Esophagus muscularis mucosa (tissue), 4 donors: Measurements from ENCODE around the gene CORO7. TPM values are rescaled to one million over a fixed set of nuclear protein-coding genes. Genes with fewer than 3 reads are reported as not detected.

Experiments used
- DNase-seq: peaks from one replicate; pipeline ENCODE4 v3.0.0-alpha.2; 2017; ENCODE audit errors: extremely low spot score
- H3K27ac ChIP-seq, 4 donors: fragments of 200-600 bp; sonication (generic); replicated peaks in 1 of 4; 1 replicate in 3 of 4; 2 replicates in 1 of 4; pipeline ENCODE4 v1.5.1; 2016 to 2019; ENCODE audit warnings: mild to moderate bottlenecking in 1 of 4
- H3K27me3 ChIP-seq, 4 donors: fragments of 200-600 bp; sonication (generic); one replicate each; pipeline versions ENCODE4 v1.5.1 to v1.6.0; 2016 to 2019
- H3K36me3 ChIP-seq, 4 donors: fragments of 200-600 bp; sonication (generic); one replicate each; pipeline ENCODE4 v1.5.1; 2016 to 2019
- H3K4me1 ChIP-seq, 4 donors: fragments of 200-600 bp; sonication (generic); one replicate each; pipeline ENCODE4 v1.5.1; 2016 to 2019
- H3K4me3 ChIP-seq, 4 donors: fragments of 200-600 bp; sonication (generic); 1 replicate in 2 of 4; 2 replicates in 2 of 4; pipeline ENCODE4 v1.5.1; 2016 to 2019; ENCODE audit warnings: mild to moderate bottlenecking in 4 of 4, moderate library complexity in 1 of 4
- H3K9me3 ChIP-seq, 4 donors: fragments of 200-600 bp; sonication (generic); 1 replicate in 3 of 4; 2 replicates in 1 of 4; pipeline ENCODE4 v1.5.1; 2016 to 2019
- CTCF ChIP-seq, 3 experiments: fragments of 200-600 bp in 2 of 3; fragments of 450-650 bp in 1 of 3; sonication (generic) in 2 of 3; IDR thresholded peaks; one replicate each; pipeline ENCODE4 v1.5.1; 2017 to 2019; ENCODE audit warnings: antibody characterized with exemption in 3 of 3, mild to moderate bottlenecking in 2 of 3, moderate library complexity in 1 of 3
- EP300 ChIP-seq: sonication (generic); formaldehyde crosslinking; IDR thresholded peaks from one replicate; pipeline ENCODE4 v1.6.1; 2017; ENCODE audit warnings: antibody characterized with exemption
- POLR2A ChIP-seq: fragments of 450-650 bp; IDR thresholded peaks from one replicate; pipeline ENCODE4 v1.6.1; 2017; ENCODE audit warnings: antibody characterized with exemption, moderate library complexity, mild to moderate bottlenecking, low read depth
- POLR2AphosphoS5 ChIP-seq, 2 donors: sonication (generic); formaldehyde crosslinking; IDR thresholded peaks; one replicate each; pipeline ENCODE4 v1.6.1; 2017; ENCODE audit warnings: antibody characterized with exemption in 2 of 2
- WGBS: methylation state at CpG from one replicate; pipeline ENCODE4 v1.1.5; 2018; 5-methylcytosine and 5-hydroxymethylcytosine counted together
- intact Hi-C: fragments of 100-400 bp; cut with DNase I; formaldehyde crosslinking; loops from one replicate; pipeline ENCODE4 v1.15.1; 2023
- total RNA-seq, 4 donors: library from RNA; depleted of rRNA; stranded (reverse); fragments of >200 nt; gene quantifications; one replicate each; pipeline versions ENCODE4 v1.1.0 to v1.2.1, GENCODE V29; 2016

Gene CORO7
- total RNA-seq, 4 donors from 2014 or later = 11.6 to 24.6 (median 21.3) TPM

DNA sequence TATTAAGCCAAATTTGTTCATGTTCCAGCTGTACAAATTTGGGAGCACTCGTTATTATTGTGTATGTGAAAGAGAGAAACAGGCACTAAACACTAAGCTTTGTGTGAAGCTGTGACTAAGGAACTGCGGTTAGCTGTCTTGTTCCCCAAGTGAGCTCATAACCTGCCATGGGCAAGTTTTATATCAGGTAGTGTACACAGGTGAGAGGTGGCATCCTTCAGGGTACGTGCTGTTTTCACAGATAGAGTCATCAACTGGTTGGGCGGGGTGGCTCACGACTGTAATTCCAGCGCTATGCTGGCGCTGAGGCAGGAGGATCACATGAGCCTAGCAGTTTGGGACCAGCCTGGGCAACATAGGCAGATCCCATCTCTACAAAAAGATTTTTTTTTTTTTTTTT is 12.1 kb upstream of the CORO7 start:
- intact Hi-C loops = no loop called here
- no peaks in the 10 kb centered on the region for H3K9me3 ChIP-seq
- peaks cover 0 to 29% (median 11%) of the 10 kb centered on the region in 4 donors for H3K36me3 ChIP-seq
- 97% methylated on average over 7 of the region's 7 CpGs for WGBS
- H3K27me3 ChIP-seq = no peaks in the 10 kb centered on the region
- H3K4me3 ChIP-seq = no peak overlapping the region
- H3K27ac ChIP-seq = no peak overlapping the region
- no peak for TF ChIP-seq POLR2AphosphoS5 (IDR thresholded peaks at IDR 0.05)
- TF ChIP-seq EP300 = no peak
- no peak for TF ChIP-seq CTCF (IDR thresholded peaks at IDR 0.05)
- no peak for TF ChIP-seq POLR2A
- peaks cover 20 to 30% (median 26%) of the 10 kb centered on the region in 4 donors for H3K4me1 ChIP-seq
- DNase-seq = no peak

DNA sequence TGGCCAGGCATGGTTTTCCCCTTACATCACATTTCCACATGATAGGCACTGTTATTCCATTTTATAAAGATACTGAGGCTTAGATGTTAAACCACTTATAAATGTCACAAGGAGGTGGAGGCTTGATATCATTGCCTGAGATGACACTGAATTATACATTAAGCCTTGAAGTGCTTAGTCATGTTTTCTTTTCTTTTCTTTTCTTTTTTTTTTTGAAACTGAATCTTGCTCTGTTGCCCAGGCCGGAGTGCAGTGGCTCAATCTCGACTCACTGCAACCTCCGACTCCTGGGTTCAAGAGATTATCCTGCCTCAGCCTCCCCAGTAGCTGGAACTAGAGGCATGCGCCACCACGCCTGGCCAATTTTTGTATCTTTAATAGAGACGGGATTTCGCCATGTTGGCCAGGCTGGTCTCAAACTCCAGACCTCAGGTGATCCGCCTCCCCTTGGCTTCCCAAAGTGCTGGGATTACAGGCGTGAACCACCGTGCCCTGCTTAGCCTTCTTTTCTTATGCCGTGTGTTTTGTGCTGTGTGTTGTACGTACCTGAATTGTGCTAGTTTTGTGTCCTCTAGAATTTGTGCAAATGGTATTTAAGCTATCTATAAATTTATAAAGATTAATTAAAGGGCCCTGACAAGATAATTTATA is 10.5 kb upstream of the CORO7 start:
- no peak for TF ChIP-seq EP300
- no peak for TF ChIP-seq POLR2AphosphoS5 (IDR thresholded peaks at IDR 0.05)
- no peak for TF ChIP-seq POLR2A
- TF ChIP-seq CTCF (IDR thresholded peaks at IDR 0.05) = no peak
- Histone ChIP-seq H3K9me3 (no peaks in the 10 kb centered on the region), H3K27me3 (no peaks in the 10 kb centered on the region), H3K27ac (peak overlapping the region in 2 of 4 donors; percentile 95 to 98), H3K4me3 (peak overlapping the region; percentile 83 to 98 (median 91)), H3K4me1 (peaks cover 20 to 30% (median 26%) of the 10 kb centered on the region in 4 donors), H3K36me3 (peaks cover 0 to 16% (median 3%) of the 10 kb centered on the region in 4 donors)
- WGBS = 88% methylated on average over 12 of the region's 12 CpGs
- intact Hi-C loops = no loop called here
- DNase-seq = no peak

GRCh38 chr16:4426021-4426684 is 9.8 kb upstream of the CORO7 start:
- peak in 1 of 3 experiments; percentile 3 for TF ChIP-seq CTCF (IDR thresholded peaks at IDR 0.05)
- no peak for TF ChIP-seq EP300
- TF ChIP-seq POLR2AphosphoS5 (IDR thresholded peaks at IDR 0.05) = no peak
- no peak for TF ChIP-seq POLR2A
- intact Hi-C loops = no loop called here
- H3K4me1 ChIP-seq = peaks cover 20 to 30% (median 26%) of the 10 kb centered on the region in 4 donors
- H3K9me3 ChIP-seq = no peaks in the 10 kb centered on the region
- peak overlapping the region; percentile 94 to 98 (median 96) for H3K27ac ChIP-seq
- peaks cover 0 to 9% (median 0%) of the 10 kb centered on the region in 4 donors for H3K36me3 ChIP-seq
- H3K27me3 ChIP-seq = no peaks in the 10 kb centered on the region
- no peak for DNase-seq
- H3K4me3 ChIP-seq = peak overlapping the region; percentile 83 to 98 (median 91)
- WGBS = 8% methylated on average over 21 of the region's 31 CpGs

GRCh38 chr16:4425378-4426020 is 9.1 kb upstream of the CORO7 start, which contains the start of gene DNAJA3:
Gene DNAJA3 (plus strand): TSS chr16:4425868. CDS start chr16:4425882, 14 bp downstream.
- Histone ChIP-seq H3K27ac (peak within 1 kb of the TSS; percentile 94 to 98 (median 96)), H3K27me3 (no peaks in the 10 kb centered on the region), H3K36me3 (peaks cover 0 to 4% (median 0%) of the 10 kb centered on the region in 4 donors), H3K4me1 (peaks cover 20 to 30% (median 26%) of the 10 kb centered on the region in 4 donors), H3K9me3 (no peaks in the 10 kb centered on the region), H3K4me3 (peak within 1 kb of the TSS; percentile 83 to 98 (median 91))
- peak in 1 of 3 experiments; percentile 7 for TF ChIP-seq CTCF (IDR thresholded peaks at IDR 0.05)
- TF ChIP-seq POLR2A = peak; percentile 87
- no peak for TF ChIP-seq EP300
- TF ChIP-seq POLR2AphosphoS5 (IDR thresholded peaks at IDR 0.05) = peak; percentile 86 to 95
- under 1% methylated on average over 28 of the region's 68 CpGs for WGBS
- DNase-seq = peak; percentile 98
- intact Hi-C loops = no loop called here
